Measurements from ENCODE around the gene ANKS3.

Gene ANKS3

DNA sequence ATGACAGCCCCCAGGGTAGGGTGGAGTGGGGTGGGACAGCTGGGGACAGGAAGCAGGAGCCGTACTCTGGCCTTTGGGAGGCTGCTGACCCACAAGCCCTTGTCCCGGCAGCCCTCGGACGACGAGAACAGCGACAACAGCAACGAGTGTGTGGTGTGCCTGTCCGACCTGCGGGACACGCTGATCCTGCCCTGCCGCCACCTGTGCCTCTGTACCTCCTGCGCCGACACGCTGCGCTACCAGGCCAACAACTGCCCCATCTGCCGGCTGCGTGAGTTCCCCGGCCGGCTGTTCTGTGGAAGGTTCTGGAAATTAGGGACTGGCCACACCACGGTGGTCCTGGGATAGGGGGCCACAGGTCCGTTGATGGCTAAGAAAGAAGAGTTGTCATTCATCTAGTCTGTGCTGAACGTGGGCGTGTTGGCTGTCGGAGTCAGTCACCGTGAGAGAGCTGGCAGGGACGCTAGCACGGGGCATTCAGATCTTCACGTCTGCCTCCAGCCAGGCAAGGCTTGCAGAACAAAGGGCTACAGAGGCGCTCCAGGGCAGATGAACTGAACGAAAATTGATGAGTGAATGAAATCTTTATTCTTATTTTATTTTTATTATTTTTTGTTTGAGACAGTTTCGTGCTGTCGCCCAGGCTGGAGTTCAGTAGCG lies 60.6 kb downstream of the ANKS3 start:
- TF ChIP-seq, protein P1, sequence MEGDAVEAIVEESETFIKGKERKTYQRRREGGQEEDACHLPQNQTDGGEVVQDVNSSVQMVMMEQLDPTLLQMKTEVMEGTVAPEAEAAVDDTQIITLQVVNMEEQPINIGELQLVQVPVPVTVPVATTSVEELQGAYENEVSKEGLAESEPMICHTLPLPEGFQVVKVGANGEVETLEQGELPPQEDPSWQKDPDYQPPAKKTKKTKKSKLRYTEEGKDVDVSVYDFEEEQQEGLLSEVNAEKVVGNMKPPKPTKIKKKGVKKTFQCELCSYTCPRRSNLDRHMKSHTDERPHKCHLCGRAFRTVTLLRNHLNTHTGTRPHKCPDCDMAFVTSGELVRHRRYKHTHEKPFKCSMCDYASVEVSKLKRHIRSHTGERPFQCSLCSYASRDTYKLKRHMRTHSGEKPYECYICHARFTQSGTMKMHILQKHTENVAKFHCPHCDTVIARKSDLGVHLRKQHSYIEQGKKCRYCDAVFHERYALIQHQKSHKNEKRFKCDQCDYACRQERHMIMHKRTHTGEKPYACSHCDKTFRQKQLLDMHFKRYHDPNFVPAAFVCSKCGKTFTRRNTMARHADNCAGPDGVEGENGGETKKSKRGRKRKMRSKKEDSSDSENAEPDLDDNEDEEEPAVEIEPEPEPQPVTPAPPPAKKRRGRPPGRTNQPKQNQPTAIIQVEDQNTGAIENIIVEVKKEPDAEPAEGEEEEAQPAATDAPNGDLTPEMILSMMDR (IDR thresholded peaks at IDR 0.05) = no peak

- TF ChIP-seq, protein P1 (IDR thresholded peaks at IDR 0.05) = no peak
Measured at GRCh38 chr16:4668313-4668960, 65.6 kb downstream of the ANKS3 start.

GRCh38 chr16:4667203-4667963 lies 66.7 kb downstream of the ANKS3 start:
- TF ChIP-seq, protein P1 (IDR thresholded peaks at IDR 0.05) = no peak

DNA sequence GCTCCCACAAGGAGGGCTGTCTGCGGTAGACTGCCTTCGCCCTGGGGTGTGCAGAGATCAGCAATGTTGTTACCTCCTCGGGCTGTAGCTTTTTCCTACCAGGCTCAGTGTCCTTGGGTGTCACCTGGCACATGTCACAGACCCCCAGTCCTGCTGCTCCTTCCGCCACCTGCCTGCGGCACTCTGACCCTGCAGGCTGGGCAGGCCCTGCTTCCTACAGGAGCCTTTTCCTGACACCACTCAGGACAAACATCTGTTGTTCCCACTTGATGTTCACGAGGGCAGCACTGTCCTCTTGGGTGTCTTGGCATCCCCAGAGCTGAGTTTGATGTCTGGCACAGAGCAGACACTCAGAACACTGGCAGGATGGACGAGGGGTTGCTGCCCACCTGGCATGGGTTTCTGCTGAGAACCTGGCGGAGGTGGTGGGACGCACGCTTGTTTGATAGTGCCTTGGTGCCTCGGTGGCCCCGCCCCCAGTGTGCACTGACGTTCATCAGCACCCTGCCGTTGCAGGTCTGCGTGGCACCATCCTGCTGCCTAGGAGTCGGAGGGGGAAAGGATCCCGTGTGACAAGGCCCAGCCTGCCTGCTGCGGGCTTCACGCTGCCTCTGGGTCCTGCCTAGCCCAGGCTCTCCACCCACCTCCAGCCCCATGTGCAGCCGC lies 67.4 kb downstream of the ANKS3 start:
- TF ChIP-seq, protein P1 (IDR thresholded peaks at IDR 0.05) = no peak

DNA sequence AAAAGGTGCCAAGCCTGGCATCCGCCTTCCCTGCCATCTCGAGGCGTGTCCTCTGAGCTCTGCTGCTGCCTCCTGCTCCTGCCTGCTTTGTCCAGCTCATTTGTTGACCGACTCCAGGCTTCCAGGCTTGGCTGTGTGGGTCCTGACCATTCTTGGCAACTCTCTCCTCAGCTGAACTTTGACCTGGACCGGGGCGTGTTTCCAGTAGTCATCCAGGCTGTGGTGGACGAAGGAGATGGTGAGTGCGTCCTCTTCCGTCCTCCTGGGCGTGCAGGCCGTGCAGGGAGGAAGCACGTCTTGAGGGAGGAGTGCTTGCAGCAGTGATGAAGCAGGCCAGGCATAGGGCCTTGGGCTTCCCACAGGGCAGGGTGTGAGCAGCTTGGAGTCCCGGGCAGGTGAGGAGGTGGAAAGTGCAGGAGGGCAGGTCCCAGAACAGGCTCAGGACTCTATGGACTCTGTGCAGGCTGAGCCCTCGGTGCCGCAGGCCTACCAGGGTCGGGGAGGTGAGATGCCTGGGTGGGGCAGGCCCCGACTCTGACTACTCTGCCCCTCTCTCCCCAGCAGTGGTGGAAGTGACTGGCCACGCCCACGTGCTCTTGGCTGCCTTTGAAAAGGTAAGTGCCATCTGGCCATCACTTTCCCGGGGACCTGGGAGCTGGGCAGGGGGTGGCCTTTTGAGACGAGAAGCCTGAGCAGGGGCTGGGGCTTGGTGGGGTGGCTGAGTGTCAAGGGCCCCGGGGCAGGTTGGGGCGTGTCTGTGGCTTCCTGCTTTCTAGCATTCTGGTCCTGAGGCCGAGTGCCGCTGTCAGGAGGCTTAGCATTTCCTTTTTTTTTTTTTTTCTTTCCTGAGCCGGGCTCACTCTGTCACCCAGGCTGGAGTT lies 69.3 kb downstream of the ANKS3 start:
- TF ChIP-seq, protein P1 (IDR thresholded peaks at IDR 0.05) = no peak

DNA sequence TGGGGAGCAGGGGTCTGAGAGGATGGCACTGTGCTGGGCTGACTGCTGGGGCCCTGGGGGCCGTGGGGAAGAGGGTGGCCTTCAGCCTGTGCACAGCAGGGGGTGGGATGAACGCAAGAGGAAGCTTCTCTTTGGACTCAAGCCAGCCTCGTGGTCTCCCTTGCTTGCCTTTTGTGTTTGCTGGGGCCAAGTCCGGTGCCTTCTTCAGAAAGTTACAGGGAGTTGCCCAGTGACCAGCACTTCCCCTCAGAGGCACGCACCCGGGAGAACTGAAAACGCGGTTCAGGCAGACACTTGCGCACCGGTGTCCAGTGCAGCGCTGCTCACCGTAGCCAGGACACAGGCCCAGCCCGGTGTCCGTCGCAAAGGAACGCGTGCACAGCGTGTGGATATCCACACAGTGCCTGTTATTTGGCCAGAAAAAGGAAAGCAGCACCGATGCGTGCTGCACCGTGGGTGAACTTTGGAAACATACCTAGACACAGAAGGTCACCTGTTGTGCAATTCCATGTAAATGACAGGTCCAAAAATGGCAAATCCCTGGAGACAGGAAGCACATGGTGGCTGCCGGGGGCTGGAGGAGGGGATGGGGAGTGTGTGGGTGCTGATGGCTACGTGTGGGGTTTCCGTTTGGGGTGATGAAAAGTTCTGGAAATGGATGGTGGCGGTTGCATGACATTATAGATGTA lies 70.2 kb downstream of the ANKS3 start:
- TF ChIP-seq, protein P1 (IDR thresholded peaks at IDR 0.05) = no peak
